GM19324 (cell line): ENCODE measurements around the gene AKAP14.
"Not testable (repeated sequence)": the region's sequence is repeated elsewhere in the genome, so short reads cannot be mapped to it uniquely, and the experiment has no call there.

ENCODE experiments used
- ATAC-seq: cut with Tn5 transposase; IDR thresholded peaks from one replicate; pipeline ENCODE4 v1.9.1; 2021; ENCODE audit warnings: mild to moderate bottlenecking, moderate library complexity; ENCODE audit not compliant: unreplicated experiment, low FRiP score

Gene AKAP14

DNA sequence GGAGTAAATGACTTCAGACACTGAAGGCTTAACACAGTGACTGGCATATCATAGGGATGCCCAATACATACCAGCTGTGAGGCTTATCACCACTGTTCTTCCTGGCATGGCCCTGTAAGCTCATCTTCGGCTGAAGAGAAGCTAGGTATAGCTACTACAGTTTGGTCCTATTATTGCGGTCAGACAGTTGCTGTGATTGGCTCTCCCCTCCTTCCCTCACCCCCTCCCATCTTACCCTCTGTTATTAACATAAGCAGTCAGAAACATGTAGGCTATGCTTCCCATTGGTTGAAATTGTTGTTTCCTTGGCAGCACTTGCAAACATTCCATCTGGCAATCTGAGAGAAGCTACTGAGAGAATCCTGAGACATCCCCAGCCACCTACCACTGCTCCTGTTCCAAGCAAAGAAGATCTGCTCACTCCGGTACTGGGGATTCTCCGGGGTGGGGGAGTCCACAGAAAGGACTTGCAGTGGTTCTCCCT lies at the start of gene AKAP14:
AKAP14 (plus strand) TSS at position 51 of the 484 bp plus-strand sequence. CDS start 7,331 bp downstream, outside the sequence.
- no peak for ATAC-seq

DNA sequence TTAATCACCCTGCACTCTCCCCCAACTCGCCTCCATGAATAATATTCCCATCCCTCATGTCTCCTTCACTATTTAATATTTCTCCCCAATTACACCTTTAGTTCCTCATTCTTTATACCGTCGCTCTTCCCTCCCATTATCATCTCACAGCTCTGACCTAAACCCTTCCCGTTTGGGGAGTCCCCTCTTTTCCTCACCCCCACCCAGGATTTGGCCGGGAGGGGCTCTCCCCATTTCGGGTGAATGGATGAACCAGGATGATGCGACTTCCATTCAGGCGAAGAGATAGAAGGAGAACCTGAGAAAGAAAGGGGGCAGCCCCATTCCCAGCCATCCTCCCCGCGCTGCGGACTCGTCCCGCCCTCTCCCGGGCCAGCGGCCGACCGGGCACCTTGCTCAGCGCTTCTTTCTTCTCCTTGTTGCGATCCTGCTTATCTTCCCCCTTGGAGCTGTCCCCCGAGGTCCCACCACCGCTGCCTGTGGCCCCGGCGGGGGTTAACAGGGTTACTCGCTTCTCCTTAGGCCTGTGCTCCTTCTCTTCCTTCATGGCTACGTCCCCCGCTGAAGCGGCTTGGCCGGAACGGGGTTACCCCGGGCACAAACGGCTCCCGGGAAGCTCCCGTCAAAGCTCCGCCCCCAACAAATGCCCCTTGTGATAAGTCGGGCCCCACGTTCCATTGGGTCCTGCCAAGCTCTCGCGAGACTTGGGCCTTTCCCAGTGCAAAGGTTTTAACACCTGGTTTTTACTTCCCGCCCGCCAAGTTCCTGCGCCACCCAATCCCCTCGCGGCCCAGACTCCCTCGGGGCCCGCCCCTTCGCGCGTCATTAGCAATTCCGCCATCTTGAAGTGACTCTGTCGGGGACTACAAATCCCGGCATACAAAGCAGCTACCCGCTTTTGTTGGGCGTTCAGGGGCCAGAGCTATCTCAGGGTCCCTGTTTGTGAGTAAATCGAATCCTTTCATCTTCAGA lies 43.0 kb upstream of the AKAP14 start, which contains the start of gene UPF3B:
UPF3B (minus strand) TSS at position 582 of the 972 bp plus-strand sequence; CDS start at position 547, 35 bp downstream.
- peak; percentile 97 for ATAC-seq

DNA sequence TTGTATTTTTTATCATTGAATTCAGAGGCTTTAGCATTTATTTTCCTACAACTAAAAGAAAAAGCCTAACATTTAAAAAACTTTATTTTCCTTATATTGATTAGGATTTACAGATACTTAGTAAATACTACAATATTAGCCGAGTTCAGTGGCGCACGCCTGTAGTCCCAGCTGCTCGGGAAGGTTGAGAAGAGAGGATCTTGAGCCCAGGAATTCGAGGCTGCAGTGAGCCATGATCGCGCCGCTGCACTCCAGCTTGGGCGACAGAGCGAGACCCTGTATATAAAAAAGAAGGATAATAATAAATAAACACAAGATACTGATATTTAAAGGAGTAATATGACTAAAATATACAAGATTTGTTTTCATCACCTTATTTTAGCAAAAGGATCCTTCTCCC lies 42.2 kb upstream of the AKAP14 start:
- ATAC-seq: no peak

DNA sequence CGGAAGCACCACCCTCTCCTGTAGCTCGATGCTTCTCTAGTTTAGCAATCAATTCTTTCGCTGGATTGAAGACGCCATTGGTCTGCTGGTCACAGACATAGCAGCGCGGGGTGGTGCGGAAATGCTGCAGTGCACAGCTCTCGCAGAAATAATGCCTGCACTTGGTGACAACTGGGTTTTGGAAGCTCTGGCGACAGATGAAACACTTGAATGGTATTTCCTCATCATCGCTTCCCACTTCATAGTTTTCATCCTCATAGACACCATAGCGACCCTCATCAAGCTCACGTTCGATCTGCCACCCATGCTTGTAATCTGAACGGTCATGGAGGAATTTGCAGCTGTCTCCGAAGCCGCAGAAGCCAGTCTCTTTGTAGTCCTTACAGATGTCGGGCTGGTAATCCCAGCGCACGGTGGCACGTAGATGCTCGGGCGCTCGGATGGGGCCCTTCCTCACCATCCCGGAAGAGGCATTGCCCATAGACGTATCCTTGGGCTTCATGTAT lies 25.0 kb upstream of the AKAP14 start:
- ATAC-seq: no peak

DNA sequence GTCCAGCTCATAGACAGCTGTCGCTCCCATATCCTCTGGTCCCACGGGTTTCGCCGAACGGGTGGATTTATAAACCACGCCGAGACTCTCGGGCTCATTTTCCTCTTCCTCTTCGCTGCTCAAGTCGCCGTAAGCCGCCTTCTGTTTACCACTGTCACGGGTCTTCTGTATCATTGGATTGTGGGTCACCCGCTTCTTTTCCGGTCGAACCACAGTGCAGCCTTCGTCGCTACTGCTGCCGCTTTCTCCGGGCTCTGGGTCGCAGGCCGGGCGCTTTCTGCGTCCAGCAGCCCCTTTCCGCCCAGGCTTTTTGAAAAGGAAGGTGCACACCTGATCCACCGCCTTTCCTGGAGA lies 24.5 kb upstream of the AKAP14 start:
- ATAC-seq: peak; percentile 42

DNA sequence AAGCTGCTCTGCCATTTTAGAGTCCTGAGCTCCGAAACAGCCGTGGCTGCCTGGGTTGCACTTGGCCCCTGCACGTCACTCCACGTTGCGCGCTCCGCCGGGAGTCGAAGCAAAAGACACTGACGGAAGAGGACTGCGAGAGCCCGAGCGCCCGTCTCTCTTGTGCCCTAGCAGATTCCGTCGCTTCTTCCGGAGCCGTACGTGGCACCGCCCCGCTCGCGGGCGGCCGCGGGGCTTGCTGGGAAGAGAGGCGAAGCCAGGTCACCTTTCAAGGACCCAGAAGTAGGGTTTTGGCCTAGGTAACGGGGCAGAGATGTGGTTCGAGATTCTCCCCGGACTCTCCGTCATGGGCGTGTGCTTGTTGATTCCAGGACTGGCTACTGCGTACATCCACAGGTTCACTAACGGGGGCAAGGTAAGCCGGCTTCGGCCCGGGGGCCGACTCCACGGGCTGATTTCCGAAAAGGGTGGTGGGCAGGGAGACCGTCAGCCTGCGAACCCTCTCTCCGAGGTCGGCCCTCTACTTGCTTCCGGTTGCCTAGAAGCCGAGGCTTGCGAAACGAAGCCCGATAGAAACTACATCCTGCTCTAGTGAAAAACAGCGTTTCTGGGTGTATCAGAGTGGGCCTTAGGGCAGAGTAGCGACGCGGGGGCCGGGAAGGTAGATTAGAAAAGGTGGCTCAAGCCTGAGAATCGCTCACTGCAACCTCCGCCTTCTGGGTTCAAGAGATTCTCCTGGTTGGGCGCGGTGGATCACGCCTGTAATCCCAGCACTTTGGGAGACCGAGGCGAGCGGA lies 23.9 kb upstream of the AKAP14 start, which contains the start of the genes NDUFA1 and RNF113A:
NDUFA1 (plus strand) TSS at position 234 of the 797 bp plus-strand sequence; CDS start at position 314, 80 bp downstream.
RNF113A (minus strand) TSS at position 135 of the 797 bp plus-strand sequence; CDS start at position 15, 120 bp downstream.
- peak; percentile 93 for ATAC-seq

DNA sequence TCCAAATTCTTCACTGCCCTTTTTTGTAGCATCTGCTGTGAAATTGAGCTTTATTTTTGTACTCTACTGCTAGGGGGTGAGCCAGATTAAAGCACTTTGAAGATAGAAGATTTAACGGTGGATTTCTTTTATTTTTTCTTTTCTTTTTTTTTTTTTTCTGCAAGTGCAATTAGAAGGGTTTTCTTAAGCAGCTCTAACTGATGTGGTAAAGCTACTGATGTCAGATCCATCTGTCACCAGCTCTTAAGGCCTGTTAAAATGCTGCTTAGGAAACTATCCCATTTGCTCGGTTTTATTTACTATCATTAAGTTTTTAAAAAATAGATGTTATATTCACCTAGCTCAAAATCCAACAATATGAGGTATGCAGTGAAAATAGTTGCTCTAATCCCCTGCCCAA lies 17.0 kb upstream of the AKAP14 start:
- no peak for ATAC-seq

DNA sequence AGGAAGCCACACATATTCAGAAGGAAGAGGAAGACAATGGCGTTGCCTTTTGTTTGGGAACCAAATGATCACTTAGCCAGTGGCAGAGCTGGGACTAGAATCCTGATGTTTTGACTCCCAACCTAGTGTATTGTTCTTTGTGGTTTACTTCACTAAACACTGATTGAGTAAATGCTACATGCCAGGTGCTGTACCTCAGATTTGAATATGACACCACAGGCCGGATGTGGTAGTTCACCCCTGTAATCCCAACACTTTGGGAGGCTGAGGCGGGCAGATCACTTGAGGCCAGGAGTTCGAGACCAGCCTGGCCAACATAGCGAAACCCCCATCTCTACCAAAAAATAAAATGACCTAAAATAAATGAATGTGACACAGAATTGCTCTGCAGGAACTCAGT lies 15.6 kb upstream of the AKAP14 start:
- no peak for ATAC-seq

DNA sequence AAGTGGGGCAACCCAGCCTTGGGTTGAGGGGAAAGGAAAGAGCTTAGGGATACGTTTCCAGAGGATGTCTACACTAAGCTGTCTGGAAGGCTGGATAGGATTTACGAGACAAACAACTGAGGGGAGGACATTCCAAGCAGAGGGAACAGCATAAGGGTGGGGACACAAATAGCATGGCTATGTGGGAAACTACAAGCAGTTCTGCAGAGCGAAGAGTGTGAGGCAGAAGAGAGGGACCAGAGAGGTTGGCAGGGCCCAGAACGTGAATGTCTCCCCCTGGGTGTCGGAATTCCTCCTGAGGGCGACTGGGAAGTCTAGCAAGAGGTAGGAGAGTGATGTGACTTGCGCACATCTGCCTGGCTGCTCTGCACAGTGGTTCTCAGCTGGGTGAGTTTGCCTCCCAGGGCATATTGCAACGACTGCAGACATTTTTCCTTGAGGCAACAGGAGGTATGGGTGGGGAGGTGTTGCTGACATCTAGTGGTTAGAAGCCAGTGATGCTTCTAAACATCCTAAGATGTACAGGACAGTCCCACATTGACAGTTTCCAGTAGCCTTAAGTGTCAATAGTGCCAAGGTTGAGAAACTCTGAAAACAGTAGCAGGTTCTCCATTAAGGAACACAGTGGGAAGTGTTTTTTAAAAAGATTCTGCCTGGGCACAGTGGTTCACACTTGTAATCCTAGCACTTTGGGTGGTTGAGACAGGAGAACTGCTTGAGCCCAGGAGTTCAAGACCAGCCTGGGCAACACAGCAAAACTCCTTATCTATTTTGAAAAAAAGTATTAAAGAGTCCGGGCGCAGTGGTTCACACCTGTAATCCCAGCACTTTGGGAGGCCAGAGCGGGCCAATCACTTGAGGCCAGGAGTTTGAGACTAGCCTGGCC lies 14.9 kb upstream of the AKAP14 start:
- ATAC-seq: peak; percentile 80

DNA sequence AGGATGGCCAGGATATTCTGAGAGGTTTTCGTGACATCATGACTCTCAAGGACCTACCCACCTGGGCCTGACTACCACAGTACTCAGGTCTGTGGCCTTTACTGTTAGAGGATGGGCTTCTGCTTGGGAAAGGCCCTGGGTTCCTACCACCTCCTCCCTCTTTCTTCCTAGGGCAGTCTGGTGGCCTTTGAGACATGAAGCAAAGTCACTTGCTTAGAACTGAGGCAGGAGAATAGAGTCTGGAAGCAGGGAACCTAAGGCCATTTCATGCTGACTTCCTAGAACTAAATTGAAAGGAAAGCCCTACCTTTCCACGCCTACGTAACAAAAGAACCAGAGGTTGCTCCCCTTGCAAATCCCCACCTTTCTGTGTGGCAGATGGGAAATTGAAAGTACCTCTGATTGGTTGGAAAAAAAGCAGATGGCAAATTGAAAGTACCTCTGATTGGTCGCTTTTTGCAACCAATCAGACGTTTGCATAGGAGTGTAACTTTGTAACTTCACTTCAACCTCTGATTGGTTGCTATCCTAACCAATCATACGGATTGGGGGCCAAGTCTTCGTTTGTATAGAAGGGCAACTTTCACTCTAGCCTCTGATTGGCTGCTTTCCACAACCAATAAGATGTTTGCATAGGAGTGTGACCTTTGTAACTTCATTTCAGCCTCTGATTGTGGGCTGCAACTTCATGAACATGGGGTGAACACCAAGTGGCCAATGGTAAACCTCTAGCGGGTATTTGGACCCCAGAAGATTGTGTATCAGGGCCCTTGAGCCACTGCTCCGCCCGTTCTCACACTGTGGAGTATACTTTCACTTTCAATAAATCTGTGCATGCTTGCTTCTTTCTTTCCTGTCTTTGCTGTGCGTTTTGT lies 9.9 kb upstream of the AKAP14 start:
- no peak for ATAC-seq

DNA sequence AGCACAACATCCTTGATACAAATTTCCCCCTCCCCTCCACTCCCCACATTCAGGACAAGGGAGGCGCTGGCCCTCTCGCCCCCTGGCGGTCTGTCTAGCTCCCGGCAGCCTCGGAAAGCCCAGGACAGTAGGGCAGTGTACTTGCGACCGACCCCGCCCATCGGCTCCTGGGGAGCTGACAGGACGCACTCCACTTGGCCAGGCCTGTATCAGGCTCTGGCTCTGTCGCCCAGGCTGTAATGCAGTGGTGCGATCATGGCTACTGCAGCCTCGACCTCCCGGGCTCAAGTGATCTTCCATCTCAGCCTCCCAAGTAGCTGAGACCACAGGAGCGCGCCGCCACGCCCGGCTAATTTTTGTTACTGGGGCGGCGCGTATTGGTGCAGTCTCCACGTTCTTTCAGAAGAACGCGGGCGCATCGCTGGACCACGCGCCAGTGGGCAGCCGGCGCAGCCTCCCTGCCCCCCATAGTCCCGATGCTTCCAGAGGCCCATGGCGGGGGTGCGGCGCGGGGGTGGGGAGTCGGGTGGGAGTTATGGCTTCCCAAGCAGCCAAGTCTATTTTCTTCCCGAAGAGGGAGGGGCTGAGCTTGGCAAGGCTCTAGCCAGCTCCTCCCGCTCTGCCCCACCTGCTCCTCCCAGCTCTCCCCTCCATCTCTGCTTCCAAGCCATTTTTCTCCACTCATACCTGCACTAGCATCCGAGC lies 7.8 kb upstream of the AKAP14 start:
- no peak for ATAC-seq

DNA sequence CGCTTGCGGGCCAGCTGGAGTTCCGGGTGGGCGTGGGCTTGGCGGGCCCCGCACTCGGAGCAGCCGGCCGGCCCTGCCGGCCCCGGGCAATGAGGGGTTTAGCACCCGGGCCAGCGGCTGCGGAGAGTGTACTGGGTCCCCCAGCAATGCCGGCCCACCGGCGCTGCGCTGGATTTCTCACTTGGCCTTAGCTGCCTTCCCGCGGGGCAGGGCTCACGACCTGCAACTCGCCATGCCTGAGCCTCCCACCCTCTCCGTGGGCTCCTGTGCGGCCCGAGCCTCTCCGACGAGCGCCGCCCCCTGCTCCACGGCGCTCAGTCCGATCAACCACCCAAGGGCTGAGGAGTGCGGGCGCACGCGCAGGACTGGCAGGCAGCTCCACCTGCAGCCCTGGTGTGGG lies 5.1 kb upstream of the AKAP14 start:
- ATAC-seq: not testable (repeated sequence)

DNA sequence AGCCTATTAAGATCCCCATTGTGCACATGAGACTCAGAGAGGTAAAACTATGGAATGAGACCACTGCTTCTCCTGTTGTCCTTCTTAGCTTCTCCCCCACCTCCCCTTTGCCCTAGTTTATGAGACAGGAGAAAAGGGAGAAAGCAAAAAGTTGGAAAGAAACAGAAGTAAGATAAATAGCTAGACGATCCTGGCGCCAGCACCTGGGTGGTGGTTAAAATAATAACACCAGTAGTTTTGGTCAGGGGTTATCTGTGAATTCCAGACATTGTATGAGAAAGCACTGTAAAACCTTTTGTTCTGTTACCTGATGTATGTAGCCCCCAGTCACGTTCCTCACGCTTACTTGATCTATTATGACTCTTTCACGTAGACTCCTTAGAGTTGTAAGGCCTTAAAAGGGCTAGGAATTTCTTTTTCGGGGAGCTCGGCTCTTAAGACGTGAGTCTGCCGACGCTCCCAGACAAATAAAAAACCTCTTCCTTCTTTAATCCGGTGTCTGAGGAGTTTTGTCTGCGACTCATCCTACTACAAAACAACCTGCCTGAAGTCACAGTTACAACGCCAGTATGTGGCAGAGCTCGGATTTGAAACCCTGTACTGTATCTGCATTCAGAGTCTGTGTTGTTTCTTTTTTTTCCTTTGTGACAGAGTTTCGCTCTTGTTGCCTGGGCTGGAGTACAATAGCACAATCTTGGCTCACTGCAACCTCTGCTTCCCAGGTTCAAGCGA lies 3.6 kb upstream of the AKAP14 start:
- not testable (repeated sequence) for ATAC-seq

DNA sequence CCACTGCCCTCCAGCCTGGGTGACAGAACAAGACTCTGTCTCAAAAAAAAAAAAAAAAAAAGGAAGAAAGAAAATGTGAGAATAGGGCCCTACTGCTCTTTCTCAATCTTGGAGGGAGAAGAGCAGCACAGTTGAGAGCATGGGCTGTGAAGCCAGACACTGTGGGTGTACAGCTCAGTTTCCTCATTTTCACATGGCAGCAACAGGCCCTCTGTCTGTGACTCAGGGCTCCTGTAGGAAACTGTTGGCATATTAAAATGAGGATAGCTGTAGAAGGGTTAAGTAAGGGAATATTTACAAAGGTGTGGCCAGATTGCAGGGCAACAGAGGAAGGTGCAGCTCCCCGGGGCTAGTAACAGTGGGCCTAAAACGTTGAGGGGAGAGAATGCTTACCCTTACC lies 3.4 kb downstream of the AKAP14 start:
- ATAC-seq: no peak

DNA sequence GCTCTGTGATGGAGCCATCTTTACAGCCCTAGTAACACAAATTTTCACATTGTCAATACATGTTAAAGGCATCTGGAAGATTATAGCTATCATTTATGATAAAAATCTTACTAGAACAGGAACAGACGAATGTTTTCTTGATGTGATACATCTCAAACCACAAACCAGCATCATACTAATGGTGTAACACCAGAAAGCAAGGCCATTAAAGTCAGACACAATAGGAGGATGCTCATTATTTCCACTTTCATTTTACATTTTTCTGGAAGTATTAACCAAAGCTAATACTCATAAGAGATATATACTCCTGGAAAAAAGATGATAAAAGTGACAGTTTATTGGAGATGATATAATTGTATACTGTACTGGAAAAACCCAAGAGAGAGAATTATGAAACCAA lies 5.3 kb downstream of the AKAP14 start:
- ATAC-seq: no peak

DNA sequence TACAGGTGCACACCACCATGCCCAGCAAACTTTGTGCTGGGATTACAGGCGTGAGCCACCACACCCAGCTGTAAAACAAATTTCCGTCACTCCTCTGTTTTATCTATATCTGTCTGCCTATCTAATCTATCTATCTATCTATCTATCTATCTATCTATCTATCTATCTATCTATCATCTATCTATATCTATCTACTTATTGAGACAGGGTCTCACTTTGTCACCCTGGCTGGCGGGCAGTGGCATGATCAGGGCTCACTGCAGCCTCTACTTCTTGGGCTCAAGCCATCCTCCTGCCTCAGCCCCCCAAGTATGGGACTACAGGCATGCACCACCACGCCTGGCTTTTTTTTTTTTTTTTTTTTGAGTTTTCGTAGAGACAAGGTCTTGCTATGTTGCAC lies 20.6 kb downstream of the AKAP14 start:
- ATAC-seq: no peak

DNA sequence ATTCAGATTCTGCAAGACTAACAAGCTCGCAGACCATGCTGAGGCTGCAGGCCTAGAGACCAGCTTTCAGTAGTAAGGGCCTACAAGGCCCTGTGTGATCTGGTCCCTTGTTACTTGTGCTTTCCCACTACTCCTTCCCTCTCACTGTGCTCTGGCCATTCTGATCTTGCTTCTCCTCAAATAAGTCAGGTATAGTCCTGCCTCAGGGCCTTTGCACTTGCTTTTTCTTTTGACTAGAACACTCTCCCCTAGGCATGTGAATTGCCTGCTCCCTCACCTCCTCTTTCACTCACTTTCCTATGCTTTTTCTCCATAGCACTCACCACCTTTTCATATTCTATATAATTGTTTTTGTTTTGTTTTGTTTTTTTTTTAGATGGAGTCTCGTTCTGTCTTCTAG lies 22.2 kb downstream of the AKAP14 start:
- no peak for ATAC-seq
